ENCODE measurements around the gene GAPDHS. TPM values are rescaled to one million over a fixed set of nuclear protein-coding genes. Genes with fewer than 3 reads are reported as not detected.

The GAPDHS gene
- polyA plus RNA-seq, 4 donors, result not detected

DNA sequence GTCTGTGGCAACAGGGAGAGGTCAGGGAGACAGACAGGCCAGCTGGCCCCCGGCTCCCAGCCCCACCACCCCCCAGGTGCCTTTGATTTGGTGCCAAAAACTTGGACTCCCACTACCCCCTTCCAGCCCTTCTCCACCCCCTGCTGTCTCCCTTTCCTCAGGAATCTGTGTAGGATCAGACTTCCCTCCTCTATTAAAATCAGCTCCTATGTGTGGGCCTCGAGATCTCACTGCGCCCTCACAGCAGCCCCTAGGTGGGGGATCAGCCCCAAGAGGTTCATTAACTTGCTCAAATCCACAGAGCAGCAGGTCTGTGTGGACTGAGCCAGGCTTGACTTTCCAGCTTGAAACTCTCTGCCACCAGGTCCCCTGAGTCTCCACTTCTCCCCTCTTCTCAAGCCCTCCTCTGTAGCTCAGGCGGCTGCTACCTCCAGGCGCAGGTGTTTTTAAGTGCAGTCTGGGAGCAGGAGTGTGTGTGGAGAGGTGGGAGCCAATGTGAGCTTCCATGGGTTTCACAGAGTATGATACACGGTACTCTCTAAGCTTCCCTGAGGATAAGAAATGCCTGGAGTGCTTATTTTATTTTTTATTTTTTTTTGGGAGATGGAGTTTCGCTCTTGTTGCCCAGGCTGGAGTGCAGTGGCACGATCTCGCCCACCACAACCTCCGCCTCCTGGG is 1.7 kb downstream of the GAPDHS start:
- DNase-seq (ENCODE audit: low read depth in 4 of 4, low spot score in 3 of 4), result no peak

DNA sequence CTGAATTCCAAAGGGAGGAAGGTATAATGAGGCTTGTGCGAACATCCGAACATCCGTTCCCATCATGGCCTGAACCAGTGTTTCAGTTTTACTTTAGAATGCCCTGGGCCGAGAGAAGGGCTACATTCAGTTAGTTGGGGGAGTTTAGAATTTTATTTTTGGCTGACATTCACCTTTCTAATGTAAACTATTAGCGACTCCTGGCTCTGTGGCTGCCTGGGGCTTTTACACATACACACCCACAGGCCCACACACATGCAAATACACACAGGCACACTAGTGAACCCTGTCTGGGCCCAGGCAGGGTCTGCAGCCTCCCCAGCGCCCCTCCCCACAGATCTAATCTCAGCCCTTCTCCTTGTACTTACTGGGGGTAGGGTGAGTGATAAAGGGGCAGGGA is 6.1 kb downstream of the GAPDHS start:
- DNase-seq (ENCODE audit: low read depth in 4 of 4, low spot score in 3 of 4), result no peak

DNA sequence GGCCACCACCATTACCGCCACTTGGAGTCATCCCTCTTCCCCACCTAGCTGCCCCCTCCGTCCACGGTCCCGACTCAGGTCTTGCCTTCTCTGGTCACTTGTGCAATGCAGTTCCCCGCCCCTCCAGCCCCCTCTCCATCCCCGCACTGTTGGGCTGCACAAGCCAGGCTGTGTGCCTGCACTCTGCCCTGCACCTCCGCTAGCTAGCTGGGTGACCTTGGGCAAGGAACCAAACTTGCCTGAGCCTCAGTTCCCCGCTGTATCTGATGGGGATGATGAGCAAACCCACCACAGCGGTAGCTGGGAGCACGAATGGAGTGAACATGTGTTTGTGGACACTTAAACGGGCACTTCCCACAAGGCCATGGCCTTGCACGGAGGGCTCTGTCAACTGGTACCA is 6.6 kb downstream of the GAPDHS start:
- no peak for DNase-seq (ENCODE audit: low read depth in 4 of 4, low spot score in 3 of 4)

DNA sequence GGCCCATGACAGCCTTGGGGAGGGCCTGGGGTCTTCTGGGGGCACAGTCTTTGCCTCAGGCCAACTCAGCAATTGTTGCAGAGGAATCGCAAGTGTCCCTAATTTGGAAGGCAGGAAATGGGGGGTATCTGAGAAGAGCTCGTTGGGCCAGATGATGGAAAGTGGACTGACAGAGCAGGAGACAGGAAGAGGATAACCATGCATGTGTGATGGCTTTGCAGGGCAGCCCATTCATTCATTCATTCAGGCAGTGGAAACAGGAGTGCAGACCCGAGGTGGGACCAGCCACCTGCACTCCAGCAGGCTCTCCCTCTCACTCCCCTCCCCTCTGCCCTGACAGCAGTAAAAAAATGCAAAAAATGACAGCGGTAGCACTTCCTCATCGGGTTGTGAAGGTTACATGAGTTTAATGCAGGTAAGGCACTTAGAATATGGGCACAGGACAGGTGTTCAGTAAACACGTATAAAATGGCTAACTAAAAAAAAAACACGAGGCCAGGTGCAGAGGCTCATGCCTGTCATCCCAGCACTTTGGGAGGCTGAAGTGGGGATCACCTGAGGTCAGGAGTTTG is 7.2 kb downstream of the GAPDHS start:
- DNase-seq (ENCODE audit: low read depth in 4 of 4, low spot score in 3 of 4), result no peak

DNA sequence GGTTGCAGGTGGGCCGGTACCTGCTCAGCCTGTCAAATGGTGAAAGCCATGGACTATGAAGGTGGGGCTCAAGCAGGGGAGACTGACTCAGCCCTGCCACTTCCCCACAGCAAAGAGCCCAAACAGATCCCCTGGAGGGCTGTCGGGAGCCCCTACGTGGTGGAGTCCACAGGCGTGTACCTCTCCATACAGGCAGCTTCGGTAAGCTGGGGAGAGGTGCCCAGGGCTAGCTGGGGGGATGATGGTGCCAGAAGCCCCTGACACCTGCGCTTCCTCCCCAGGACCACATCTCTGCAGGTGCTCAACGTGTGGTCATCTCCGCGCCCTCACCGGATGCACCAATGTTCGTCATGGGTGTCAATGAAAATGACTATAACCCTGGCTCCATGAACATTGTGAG is 9.0 kb downstream of the GAPDHS start:
- no peak for DNase-seq (ENCODE audit: low read depth in 4 of 4, low spot score in 3 of 4)

DNA sequence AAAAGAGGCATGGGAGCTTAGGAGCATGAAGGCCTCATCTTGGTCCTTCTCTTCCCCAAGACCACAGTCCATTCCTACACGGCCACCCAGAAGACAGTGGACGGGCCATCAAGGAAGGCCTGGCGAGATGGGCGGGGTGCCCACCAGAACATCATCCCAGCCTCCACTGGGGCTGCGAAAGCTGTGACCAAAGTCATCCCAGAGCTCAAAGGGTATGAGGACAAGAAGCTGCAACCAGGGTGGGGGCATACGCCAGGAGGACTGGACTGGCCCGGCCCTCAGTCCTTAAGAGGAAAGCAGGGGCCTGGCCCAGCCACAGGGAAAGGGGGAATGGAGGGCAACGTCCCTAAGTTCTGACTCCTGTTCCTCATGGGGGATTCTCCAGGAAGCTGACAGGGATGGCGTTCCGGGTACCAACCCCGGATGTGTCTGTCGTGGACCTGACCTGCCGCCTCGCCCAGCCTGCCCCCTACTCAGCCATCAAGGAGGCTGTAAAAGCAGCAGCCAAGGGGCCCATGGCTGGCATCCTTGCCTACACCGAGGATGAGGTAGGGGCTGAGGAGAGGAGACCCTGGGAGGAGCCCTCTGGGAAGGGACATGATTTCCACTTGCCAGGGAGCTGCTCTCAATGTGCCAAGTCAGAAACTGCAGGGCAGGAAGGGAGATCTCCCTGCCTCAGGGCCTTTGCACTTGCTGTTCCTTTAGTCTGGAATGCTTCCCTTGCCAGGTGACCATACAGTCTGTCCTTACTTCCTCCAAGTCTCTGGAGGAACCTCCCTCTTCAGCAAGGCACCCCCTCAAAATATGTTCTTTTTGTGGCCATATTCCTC is 10.2 kb downstream of the GAPDHS start:
- no peak for DNase-seq (ENCODE audit: low read depth in 4 of 4, low spot score in 3 of 4)

DNA sequence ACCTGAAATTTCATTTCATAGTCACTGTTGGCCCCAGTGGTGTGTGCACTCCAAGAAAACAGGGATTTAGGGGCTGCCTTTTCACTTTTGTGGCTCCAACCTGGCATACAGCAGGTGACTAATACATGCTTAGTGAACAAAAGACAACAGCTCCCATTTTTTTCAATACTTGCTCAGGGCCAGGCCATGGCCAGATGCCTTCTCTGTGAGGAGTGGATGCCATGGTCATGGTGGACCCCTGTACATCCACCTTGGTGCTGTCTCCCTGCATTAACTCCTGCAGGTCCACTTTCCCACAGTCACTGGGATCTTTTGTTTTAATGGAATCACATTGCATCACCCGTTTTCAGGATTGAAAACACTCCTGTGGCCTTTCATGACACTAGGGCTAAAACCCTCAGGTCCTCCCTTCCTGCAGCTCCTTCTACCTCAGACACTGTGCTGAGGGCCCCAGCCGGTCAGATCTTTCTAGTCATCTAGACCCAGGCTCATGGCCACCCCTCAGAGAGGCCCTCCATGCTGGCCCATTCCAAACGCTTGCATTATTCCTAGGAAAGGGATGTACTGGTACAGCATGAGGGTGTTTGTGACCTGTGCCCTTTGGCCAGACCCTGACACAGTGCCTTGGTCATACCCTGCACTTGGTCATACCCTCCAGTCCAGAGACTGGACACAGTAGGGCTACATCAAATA is 11.0 kb downstream of the GAPDHS start:
- DNase-seq (ENCODE audit: low read depth in 4 of 4, low spot score in 3 of 4), result no peak

- DNase-seq (ENCODE audit: low read depth in 4 of 4, low spot score in 3 of 4), result peak; percentile 71 to 83 (median 73)
Observed at GRCh38 chr19:35545001-35545854, 12.0 kb downstream of the GAPDHS start, which contains the start of gene TMEM147. Gene TMEM147, plus strand, starts transcription at chr19:35545626. Its CDS starts 114 bp downstream, at chr19:35545740.

GRCh38 chr19:35545855-35546381 is 12.7 kb downstream of the GAPDHS start:
- DNase-seq (ENCODE audit: low read depth in 4 of 4, low spot score in 3 of 4), result no peak

DNA sequence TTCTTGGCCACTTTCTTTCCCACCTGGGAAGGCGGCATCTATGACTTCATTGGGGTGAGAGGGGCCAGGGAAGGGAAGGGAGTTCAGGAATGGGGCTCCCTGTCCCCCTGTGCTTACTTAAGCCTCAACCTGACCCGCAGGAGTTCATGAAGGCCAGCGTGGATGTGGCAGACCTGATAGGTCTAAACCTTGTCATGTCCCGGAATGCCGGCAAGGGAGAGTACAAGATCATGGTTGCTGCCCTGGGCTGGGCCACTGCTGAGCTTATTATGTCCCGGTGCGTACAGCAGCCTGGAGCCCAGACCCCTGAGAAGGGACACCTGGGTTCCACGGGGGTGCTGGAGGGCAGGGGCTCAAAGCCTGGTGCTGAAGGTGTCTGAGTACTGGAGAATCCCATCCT is 13.3 kb downstream of the GAPDHS start:
- no peak for DNase-seq (ENCODE audit: low read depth in 4 of 4, low spot score in 3 of 4)

GRCh38 chr19:35549174-35549788 is 16.0 kb downstream of the GAPDHS start:
- DNase-seq (ENCODE audit: low read depth in 4 of 4, low spot score in 3 of 4), result peak in 3 of 4 donors; percentile 25 to 50 (median 49)

GRCh38 chr19:35549879-35550523 is 16.7 kb downstream of the GAPDHS start:
- DNase-seq (ENCODE audit: low read depth in 4 of 4, low spot score in 3 of 4), result no peak

DNA sequence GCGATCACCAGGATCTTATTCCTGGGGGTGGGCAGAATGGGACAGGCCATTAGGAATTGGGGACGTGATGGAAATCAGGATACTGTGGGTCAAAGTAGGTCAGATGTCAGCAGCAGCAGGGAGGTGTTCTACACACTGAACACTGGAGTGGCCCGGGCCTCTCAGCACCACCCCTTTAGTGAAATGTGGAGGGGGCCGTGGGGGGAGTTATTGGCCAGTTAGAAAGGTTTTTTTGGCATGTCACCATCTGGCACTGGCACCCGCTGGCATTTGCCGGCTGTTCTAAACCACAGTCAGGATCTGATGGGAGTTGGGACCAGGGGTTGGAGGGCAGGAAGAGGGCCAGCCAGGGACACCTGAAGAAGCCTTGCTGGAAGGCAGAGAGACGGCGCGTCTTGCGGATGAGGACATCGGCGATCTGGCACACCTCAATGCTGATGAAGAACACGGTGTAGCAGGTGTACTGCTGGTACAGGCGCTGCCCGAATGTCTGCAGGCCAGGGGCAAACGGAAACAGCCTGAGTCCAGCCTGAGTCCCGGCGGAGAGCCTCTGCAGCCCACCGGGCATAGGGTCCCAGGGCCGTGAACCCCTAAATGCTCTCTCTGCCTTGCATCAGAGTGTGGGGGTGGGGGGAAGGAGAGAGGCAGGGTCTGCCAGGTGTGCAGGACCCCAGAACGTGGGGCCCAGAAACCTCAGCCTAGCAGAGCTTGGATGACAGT is 18.0 kb downstream of the GAPDHS start:
- no peak for DNase-seq (ENCODE audit: low read depth in 4 of 4, low spot score in 3 of 4)

GRCh38 chr19:35552534-35553384 is 19.5 kb downstream of the GAPDHS start:
- no peak for DNase-seq (ENCODE audit: low read depth in 4 of 4, low spot score in 3 of 4)

DNA sequence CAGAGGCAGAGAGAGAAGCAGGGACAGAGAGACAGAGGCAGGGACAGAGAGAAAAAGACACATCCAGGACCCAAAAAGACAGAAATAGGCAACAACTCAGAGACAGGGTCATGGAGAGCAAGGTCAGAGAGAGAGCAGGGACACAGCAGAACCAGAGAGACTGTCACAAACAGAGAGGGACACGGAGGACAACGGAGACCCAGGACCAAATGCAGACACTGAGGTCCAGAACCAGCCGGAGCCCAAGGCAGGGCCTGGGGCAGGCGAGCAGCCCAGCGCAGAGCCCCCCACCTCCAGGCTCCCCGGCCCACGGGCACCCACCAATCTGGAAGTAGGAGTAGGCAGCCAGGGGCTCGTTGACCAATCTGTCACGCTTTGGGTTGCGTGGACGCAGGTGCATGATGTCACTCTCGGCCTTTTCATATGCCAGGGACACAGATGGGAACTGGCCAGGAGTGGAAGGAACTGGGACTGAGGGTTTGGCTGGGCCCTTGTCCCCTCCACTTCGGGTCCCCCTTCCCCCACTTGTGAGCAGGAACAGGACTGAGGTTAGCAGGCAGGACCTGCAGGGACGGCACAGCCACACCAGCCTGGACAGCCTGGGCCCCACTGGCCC is 20.2 kb downstream of the GAPDHS start:
- DNase-seq (ENCODE audit: low read depth in 4 of 4, low spot score in 3 of 4), result no peak

- no peak for DNase-seq (ENCODE audit: low read depth in 4 of 4, low spot score in 3 of 4)
Observed at GRCh38 chr19:35554076-35554475, 20.8 kb downstream of the GAPDHS start.
